Embryonic facial prominence (tissue), 1 donor: ENCODE results near the gene ACADSB.

ENCODE experiments used
- DNase-seq: peaks from one replicate; pipeline ENCODE4 v3.0.0-alpha.2; 2016; ENCODE audit errors: extremely low spot score

Gene ACADSB

DNA sequence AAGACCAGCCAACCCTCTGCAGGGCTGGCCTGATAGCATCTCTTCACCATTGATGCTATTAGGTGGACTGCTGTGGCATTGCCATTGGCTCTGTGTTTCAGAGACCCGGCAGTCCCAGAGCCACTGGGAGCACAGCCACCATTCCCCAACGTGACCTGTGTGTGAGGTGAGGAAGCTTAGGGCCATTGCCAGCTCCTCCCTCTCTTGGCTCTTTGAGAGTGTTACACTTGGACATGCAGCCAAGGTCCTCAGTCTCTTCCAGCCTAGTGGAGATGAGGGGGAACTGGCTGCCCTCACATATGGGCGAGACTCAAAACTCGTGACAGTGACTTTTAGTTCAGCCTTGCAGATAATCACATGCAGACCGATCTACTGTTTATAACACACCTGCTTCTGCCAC, 87.6 kb downstream of the ACADSB start:
- no peak for DNase-seq

GRCh38 chr10:123097039-123097438, 88.2 kb downstream of the ACADSB start:
- DNase-seq, result no peak

DNA sequence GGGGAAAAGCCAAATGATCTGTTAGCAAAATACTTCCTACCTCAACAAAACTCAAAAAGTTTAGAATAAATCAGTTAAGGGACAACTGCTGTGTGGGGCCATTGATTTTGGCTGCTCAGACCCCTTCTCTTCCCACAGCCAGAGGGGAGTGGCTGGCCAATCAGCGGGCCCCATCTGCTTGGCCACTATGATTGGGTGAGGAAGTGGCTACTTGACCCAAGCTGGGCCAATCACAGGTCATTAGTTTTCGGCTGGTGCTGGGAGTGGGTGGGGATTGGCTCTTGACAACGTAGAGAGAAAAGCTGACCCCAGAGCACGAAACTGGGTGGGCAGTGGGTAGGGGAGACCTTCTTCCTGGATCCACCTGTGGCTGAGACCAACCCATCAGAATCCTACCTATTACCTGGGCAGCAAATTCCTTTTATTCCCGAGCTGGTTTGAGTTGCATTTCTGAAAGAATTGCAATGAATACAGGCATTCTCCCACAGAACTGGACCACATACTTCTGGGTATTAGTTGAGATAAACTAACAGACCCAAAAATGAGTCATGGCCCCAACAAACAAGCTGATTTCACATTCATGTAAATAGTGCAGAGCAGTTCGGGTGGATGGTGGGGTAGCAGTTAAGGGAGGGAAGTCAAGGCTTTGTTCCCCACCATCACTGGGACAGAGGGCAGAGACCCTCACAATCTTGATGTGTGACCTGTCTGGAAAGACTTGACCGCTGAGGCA, 91.4 kb downstream of the ACADSB start:
- DNase-seq, result no peak

- DNase-seq, result no peak
Observed at GRCh38 chr10:123101872-123102271, 93.1 kb downstream of the ACADSB start.

GRCh38 chr10:123102673-123103072, 93.9 kb downstream of the ACADSB start:
- DNase-seq, result no peak

GRCh38 chr10:123103944-123104343, 95.1 kb downstream of the ACADSB start:
- no peak for DNase-seq
